Measurements from ENCODE around the gene PLSCR2.
"Not testable (repeated sequence)": the region's sequence is repeated elsewhere in the genome, so short reads cannot be mapped to it uniquely, and the experiment has no call there.

The PLSCR2 gene

GRCh38 chr3:146469150-146470017 lies at the start of gene PLSCR2:
TSS of gene PLSCR2 (minus strand) at chr3:146469561. CDS start at chr3:146459904, 9,657 bp downstream.
- peak; percentile 72 for DNase-seq

- DNase-seq = no peak
Measured at GRCh38 chr3:146517684-146518435, 48.5 kb upstream of the PLSCR2 start.

- DNase-seq = no peak
Measured at GRCh38 chr3:146513386-146514051, 44.2 kb upstream of the PLSCR2 start.

- no peak for DNase-seq
Measured at GRCh38 chr3:146511402-146512134, 42.2 kb upstream of the PLSCR2 start.

DNA sequence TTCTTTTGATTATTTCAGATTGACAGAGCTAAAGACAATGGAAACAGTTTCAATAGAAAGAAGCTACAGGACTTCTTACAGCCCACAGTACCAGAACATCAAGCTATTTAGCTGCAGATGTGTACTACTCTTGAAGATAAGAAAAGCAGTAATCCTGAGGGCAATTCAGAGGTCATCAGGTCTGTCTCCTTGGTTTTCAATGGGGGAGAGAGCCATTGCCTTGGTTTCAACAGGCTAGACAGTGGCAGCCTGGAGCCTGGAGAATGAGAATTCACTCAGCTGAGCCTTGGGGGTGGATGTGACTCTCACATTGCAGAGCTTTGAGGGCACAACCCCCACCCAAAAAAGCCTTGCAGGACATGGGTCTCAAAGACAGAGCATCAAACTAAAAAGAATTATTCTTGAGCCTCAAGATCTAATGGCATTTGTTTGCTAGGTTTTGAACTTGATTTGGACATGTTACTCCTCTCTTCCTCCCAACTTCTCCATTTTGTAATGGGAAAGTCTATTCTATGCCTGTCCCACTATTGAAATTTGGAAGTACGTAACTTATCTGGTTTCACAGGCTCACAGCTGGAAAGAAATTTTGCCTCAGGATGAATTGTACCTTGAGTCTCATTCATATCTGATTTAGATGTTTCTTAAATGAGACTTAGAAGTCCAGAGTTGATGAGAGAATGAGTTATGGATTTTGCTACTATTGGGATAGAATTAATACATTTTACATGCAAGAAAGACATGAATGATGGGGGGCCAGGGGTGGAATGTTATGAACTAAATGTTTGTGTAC lies 38.2 kb upstream of the PLSCR2 start:
- DNase-seq = no peak

- no peak for DNase-seq
Measured at GRCh38 chr3:146505516-146505915, 36.2 kb upstream of the PLSCR2 start.

DNA sequence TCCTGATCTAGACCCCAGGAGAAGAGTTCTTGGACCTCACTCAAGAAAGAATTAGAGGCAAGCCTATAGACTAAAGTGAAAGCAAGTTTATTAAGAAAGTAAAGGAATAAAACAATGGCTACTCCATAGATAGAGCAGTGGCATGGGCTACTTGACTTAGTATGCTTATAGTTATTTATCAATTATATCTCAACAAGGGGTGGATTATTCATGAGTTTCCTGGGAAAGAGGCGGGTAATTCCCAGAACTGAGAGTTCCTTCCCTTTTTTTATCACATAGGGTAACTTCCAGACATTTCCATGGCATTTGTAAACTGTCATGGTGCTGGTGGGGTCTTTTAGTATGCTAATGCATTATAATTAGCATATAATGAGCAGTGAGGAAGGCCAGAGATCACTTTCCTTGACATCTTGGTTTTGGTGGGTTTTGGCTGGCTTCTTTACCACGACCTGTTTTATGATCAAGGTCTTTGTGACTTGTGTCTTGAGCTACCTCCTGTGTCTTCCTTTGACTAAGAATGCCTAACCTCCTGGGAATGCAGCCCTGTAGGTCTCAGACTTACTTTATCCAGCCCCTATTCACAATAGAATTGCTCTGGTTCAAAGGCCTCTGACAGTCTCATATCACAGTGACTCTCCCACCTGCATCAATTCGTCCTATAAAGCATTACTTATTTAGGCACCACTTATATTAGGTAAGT lies 35.3 kb upstream of the PLSCR2 start:
- DNase-seq = no peak

DNA sequence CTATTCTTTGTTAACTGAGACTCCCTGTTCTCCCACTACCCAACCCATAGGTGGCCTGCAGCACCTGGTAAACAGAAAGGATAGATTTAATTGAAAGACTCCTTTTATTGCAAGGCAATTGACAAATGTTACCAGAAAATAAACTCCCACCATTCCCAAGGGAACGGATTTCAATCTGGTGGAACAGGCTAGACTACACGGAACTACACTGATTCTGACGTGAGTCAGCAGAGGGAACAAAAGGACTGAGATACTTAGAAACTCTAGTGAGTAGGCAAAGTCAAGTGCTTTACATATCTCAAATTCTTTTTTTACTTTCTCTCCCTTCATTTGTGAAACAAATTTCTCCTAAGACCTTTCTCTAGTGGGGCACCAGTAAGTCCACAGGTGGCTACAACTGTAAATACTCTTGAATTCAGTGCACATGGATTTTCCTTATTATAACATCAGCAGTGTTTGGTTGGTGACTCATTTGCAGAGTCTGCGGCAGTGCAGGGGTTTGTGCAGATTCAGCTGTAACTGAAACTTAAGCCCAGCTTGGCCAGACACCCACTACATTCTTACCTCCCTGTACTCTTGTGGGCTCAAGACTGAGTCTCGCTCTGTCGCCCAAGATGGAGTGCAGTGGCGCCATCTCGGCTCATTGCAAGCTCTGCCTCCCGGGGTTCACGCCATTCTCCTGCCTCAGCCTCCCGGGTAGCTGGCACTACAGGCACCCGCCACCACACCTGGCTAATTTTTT lies 34.3 kb upstream of the PLSCR2 start:
- DNase-seq = peak; percentile 41

- DNase-seq = no peak
Measured at GRCh38 chr3:146502887-146503460, 33.6 kb upstream of the PLSCR2 start.

DNA sequence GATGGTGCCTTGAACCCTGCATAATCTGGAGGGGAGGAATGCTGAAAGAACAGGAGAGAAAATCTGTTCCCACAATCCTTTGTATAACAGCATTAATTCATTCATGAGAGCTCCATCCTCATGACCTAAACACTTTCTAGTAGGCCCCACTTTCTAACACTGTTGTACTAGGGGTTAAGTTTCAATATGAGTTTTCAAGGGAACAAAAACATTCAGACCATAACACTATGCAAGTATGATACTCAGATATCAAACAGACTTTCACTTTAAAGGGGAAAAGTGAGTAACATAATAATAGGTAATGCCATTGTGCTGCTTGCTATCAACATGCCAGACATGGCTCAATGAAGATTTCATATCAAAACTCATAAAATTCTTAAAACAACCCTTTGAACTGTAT lies 32.4 kb upstream of the PLSCR2 start:
- no peak for DNase-seq

- no peak for DNase-seq
Measured at GRCh38 chr3:146499701-146500100, 30.3 kb upstream of the PLSCR2 start.

GRCh38 chr3:146498002-146498736 lies 28.8 kb upstream of the PLSCR2 start:
- DNase-seq = no peak

DNA sequence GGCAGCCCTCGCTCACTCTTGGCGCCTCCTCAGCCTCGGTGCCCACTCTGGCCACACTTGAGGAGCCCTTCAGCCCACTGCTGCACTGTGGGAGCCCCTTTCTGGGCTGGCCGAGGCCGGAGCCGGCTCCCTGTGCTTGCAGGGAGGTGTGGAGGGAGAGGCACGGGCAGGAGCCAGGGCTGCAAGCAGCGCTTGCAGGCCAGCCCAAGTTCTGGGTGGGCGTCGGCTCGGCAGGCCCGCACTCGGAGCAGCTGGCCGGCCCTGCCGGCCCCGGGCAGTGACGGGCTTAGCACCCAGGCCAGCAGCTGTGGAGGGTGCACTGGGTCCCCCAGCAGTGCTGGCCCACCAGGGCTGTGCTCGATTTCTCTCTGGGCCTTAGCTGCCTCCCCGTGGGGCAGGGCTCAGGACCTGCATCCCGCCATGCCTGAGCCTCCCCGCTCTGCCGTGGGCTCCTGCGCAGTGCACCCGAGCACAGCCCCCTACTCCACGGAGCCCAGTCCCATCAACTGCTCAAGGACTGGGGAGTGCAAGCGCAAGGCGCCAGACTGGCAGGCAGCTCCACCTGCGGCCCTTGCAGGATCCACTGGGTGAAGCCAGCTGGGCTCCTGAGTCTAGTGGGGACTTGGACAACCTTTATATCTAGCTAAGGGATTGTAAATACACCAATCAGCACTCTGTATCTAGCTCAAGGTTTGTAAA lies 27.9 kb upstream of the PLSCR2 start:
- not testable (repeated sequence) for DNase-seq

DNA sequence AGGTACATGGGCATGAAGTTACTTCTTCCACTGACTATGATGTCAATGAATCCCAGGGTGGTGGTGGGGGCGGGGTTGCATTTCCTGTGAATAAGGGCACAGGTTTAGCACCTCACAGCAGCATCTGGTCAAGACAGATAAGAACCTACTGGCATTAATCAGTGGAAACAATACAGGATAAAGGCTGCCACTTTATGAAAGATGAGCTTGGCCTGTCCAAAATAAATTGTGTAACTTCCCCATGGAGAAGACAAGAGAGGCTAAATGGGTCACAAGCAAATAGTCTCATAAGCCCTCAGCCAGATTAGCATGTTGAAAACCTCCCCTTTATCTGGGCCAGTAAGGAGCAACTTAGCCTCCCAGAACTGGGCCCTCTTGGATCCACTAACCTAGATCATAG lies 27.4 kb upstream of the PLSCR2 start:
- DNase-seq = no peak

GRCh38 chr3:146496251-146496650 lies 26.9 kb upstream of the PLSCR2 start:
- DNase-seq = no peak

GRCh38 chr3:146493761-146494160 lies 24.4 kb upstream of the PLSCR2 start:
- DNase-seq = no peak

- DNase-seq = no peak
Measured at GRCh38 chr3:146493221-146493620, 23.9 kb upstream of the PLSCR2 start.

DNA sequence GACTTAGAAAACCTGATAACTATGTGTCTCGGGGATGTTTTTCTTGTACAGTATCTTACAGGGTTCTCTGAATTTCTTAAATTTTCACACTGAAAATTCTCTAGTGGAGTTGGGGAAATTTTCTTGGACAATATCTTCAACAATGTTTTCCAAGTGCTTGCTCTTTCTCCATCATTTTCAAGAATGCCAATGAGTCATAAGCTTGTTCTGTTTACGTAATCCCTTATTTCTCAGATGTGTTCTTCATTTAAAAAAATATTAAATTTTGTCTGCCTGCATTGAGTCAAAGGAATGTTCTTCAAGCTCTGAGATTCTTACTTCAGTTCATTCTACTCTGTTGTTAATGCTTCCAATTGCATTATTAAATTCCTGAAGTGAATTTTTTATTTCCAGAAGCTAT lies 21.9 kb upstream of the PLSCR2 start:
- DNase-seq = no peak

- DNase-seq = no peak
Measured at GRCh38 chr3:146485297-146485696, 15.9 kb upstream of the PLSCR2 start.
